IPS-18c (cell line): ENCODE measurements around the gene VKORC1L1.
A peak's percentile ranks its signal among the peaks of the same experiment; 100 is the strongest.
"Not testable (repeated sequence)": the region's sequence is repeated elsewhere in the genome, so short reads cannot be mapped to it uniquely, and the experiment has no call there.

Experiments used
- H3K4me3 ChIP-seq: 2 replicates; pipeline ENCODE4 v1.7.0; 2013; ENCODE audit warnings: low read depth, mild to moderate bottlenecking, low read length, moderate library complexity; ENCODE audit not compliant: insufficient read depth
- H3K9me3 ChIP-seq: one replicate; pipeline ENCODE4 v1.6.1; 2013; ENCODE audit warnings: mild to moderate bottlenecking, low read length, moderate library complexity; ENCODE audit not compliant: control insufficient read depth, insufficient read depth

The VKORC1L1 gene

DNA sequence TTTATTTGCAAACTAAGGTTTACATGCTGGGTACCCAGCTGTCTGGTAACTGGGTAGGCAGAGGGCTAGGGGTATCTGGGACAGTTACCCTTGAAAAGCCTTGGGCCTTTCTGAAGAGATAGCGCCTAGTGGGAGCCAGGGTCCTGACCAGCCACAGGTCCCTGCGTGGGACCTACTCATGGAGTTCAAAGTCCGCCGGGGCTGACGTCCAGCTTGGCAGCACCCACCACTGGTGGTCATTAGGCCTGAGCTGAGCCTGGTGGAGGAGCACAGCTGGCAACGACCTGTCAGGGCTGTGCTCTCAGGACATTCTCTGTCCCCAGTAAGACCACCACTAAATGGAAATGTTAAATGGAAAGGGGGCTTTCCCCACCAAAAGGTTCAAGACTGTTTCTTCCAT is 89.2 kb downstream of the VKORC1L1 start:
- H3K9me3 ChIP-seq = no peaks in the 10 kb centered on the region
- H3K4me3 ChIP-seq = no peak overlapping the region

DNA sequence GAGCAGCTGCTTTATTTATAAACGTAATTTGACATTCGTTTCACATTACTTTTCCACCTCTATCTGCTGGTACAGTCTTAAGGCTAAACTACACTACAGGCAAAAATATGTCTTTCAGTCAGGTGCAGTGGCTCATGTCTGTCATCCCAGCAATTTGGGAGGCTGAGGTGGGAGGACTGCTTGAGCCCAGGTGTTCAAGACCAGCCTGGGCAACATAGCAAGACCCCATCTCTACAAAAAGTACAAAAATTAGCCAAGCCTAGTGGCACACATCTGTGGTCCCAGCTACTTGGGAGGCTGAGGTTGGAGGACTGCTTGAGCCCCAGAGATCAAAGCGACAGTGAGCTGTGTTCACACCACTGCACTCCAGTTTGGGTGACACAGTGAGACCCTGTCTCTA is 91.8 kb downstream of the VKORC1L1 start:
- not testable (repeated sequence) for H3K4me3 ChIP-seq, H3K9me3 ChIP-seq

DNA sequence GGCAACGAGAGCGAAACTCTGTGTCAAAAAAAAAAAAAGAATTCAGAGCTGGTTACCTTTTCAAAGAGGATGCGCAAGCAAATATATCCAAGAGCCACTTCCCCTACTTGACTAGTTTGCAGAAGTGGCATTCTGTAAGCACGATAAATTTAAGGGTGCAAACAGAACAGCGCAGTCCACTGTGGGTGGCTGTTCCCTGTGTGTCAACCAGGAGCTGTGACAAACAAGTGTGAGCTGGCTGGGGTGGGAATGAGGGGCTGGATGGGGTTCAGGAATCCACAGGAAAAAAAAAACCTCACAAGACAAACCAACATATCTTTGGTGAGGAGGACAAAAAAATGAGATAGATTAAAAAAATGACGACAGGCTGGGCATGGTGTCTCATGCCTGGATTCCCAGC is 93.3 kb downstream of the VKORC1L1 start:
- Histone ChIP-seq H3K4me3 (no peak overlapping the region), H3K9me3 (no peaks in the 10 kb centered on the region)

DNA sequence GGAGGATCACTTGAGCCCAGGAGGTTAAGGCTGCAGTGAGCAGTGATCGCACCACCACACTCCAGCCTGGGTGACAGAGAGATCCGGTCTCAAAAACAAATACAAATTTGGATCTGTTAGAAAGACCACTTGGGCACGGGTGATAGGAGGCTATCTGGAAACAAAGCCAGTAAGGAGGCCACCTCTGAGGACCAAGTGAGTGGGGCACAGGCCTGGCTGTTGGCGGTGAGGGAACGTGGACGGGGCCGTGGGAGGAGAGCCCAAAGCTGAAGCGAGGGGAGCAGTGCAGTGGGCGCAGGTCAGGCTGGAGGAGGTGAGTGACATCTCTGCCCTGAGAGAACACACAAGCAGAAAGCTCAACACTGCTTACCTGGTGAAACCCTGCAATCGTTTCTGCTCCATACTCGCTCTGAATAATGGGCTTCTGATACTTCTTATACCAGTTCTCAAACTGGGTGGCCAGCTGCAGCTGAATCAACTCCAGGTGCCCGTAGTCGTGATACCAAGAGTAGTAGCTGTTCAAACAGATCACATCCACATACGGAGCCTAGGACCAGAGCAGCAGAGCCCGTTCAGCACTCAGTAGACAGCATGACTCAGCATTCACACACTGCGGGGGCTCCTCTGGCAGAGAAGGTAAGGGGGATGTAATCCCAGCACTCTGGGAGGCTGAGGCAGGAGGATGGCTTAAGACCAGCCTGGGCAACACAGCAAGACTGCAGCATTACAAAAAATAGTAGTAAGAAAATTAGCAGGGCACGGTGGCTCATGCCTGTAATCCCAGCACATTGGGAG is 94.7 kb downstream of the VKORC1L1 start:
- H3K9me3 ChIP-seq = peaks cover 3% of the 10 kb centered on the region

DNA sequence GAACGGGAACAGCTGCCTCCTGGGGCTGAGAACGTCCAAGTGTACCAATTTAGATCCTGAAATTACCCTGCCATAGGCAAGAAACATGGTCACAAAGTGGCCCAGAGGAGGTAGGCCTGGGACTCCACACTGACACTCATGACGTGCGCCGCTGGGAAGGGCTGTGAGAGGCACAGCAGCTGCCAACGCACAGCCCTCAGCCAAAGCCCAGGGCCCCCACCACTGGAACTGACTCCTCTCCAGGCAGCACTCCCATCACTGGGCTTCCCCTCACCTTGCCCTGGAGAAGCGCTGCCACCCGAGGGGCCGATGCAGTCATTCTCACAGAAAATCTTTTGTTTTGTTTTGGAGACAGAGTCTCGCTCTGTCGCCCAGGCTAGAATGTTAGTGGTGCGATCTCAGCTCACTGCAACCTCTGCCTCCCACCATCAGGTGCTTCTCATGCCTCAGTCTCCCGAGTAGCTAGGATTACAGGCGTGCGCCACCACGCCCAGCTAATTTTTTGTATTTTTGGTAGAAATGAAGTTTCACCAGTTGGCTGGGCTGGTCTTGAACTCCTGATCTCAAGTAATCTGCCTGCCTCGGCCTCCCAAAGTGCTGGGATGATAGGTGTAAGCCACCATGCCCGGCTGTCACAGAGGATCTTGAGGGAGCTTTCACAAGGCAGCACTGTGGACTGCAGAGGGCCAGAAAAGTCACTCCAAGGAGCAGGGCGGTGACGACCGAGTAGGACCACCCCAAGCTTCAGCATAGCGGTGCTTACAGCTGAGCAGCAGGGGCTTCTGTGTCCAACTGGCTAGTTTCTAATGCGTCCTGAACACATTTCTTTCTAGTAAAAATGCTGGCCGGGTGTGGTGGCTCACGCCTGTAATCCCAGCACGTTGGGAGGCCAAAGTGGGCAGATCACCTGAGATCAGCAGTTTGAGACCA is 95.6 kb downstream of the VKORC1L1 start:
- Histone ChIP-seq H3K4me3 (no peak overlapping the region), H3K9me3 (peaks cover 3% of the 10 kb centered on the region)

More for the DNA sequence above, 94.7 kb downstream of the VKORC1L1 start:
- no peak overlapping the region for H3K4me3 ChIP-seq

DNA sequence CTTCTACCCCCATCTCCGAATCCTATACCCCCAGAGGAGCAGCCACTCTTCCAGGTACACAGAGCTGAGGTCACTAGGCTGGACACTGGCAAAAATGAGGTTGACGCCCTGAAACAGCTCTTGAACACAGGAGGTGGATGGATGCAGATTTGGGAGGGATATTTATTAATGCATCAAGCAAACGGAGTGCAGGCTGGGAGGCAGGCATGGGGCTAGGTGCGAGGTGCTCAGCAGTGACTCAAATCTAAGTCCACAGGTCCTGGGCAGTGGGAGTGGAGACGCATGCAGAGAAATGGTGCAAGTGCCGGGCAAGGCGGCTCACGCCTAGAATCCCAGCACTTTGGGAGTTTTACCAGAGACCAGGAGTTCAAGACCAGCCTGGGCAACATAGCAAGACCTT is 98.1 kb downstream of the VKORC1L1 start:
- Histone ChIP-seq H3K9me3 (peaks cover 3% of the 10 kb centered on the region), H3K4me3 (no peak overlapping the region)

DNA sequence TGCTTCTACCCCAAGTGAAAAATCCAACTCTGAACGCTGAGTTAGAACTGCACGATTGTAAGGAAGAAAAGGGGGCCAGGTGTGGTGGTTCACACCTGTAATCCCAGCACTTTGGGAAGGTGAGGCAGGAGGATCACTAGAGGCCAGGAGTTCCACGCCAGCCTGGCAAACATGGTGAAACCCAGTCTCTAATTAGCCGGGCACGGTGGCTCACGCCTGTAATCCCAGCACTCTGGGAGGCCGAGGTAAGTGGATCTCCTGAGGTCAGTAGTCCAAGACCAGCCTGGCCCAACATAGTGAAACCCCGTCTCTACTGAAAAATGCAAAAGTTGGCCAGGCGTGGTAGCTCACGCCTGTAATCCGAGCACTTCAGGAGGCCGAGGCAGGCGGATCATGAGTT is 100.1 kb downstream of the VKORC1L1 start:
- Histone ChIP-seq H3K4me3 (no peak overlapping the region), H3K9me3 (peaks cover 3% of the 10 kb centered on the region)

DNA sequence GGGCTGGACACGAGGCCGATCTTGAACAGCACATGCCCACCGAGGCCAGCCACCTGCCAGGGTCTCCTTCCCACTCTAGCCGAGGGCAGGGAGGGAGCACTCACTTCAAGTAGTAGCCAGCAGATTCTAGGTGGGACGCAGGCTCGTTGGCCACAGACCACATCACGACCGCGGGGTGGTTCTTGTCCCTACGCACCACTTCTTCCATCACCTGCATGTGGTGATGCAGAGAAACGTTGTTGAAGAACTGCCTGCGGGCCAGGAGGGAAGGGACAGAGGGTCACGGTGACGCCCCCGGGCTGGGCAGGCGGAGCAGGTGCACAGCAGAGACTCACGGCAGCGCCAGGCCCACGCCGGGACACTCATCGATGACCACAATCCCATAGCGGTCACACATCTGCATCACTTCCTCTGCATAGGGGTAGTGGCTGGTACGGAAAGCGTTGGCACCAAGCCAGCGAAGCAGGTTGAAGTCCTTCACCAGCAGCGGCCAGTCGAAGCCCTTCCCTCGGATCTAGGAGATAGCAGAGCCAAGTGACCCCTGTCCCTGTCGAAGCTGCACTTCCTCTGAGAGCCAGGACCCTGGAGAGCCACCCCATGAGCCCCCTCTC is 101.4 kb downstream of the VKORC1L1 start:
- peaks cover 3% of the 10 kb centered on the region for H3K9me3 ChIP-seq
- no peak overlapping the region for H3K4me3 ChIP-seq

DNA sequence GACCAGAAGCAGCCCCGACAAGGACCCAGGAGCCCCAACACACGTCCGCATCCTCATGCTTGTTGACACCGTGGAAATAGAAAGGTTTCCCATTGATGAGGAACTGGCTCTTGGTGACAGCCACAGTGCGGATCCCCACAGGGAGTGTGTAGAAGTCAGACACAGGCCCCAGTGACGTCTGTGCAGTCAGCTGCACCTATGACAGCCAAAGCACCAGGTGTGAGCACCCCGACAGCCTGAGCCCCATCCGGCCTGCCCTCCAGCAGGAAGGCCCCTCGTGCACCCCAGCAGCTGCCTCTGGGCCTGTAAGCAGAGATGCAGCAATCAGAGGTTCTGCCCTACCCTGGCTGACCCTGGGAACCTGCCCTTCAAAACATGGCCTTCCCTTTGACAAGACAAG is 102.0 kb downstream of the VKORC1L1 start:
- H3K9me3 ChIP-seq = peaks cover 3% of the 10 kb centered on the region
- no peak overlapping the region for H3K4me3 ChIP-seq

DNA sequence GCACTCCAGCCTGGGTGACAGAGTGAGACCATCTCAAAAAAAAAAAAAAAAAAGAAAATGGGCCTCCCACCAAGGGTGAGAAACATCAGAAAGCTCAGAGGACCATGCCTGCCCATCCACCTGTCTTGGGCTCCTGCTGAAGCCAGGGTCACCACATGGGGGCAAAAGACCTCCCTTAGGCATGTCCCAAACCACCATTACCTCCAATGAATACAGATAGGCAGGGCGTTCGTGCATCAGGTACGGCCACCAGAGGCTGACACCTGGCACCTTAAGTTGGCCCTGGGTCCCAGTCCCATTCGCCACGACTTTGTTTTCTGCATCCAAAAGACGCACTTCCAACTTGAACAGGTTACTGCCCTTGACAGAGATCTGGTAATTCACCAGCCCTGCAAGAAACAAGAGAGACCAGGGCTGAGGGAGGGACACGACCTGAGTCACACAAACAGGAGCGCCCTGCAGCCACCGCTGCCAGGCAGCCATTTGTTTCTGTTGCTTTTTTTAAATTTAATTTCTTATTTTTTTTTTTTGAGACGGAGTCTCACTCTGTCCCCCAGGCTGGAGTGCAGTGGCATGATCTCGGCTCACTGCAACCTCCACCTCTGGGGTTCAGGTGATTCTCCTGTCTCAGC is 103.1 kb downstream of the VKORC1L1 start:
- H3K4me3 ChIP-seq = no peak overlapping the region
- peaks cover 3% of the 10 kb centered on the region for H3K9me3 ChIP-seq

DNA sequence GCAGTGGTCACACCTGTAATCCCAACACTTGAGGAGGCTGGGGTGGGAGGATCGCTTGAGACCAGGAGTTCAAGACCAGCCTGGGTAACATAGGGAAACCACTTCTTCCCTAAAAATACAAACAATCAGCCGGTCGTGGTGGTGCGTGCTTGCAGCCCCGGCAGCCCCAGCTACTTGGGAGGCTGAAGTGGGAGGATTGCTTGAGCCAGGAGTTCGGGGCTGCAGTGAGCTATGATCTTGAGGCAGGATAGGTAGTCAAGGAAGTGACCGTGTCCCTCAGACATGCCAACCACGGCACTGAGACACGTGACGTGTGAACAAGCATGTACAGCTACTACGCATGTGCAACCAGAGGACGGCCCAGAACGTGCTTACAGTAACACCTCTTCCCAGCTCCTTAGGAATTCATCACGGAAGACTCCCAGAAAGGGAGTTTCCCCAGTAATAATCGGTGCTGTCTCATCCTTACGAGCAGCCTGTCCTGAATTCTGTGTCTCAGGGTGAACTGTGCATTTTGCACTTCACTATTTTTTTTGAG is 103.9 kb downstream of the VKORC1L1 start:
- peaks cover under 1% of the 10 kb centered on the region for H3K9me3 ChIP-seq
- H3K4me3 ChIP-seq = no peak overlapping the region

DNA sequence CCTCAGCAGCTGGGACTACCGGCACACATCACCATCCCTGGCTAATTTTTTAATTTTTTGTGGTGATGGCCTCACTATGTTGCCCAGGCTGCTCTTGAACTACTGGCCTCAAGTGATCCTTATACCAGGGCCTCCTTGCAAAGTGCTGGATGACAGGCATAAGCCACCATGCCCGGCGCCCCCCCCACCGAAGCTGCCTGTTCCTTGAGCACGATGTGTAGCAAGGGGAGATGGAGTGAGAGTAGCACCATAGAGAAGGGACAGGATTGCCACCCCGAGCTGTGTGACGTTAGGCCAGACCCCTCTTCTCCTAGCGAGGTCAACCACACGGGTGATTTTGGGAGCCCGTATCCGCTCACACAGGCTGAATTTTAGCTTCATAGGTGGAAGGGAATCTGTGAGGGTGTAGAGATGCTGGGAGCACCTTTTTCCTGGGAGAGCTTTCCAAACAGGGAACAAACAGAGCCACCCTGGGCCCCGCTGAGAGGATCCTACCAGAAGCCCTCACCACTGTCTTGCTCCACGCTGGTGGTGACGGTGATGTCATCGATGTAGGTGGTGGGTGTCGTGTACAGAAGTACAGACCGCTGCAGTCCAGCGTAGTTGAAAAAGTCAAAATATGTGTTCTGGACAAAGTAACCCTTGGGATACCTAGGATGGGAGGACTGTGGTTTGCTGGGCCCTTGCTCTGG is 106.2 kb downstream of the VKORC1L1 start:
- H3K4me3 ChIP-seq = no peak overlapping the region
- peaks cover 3% of the 10 kb centered on the region for H3K9me3 ChIP-seq

DNA sequence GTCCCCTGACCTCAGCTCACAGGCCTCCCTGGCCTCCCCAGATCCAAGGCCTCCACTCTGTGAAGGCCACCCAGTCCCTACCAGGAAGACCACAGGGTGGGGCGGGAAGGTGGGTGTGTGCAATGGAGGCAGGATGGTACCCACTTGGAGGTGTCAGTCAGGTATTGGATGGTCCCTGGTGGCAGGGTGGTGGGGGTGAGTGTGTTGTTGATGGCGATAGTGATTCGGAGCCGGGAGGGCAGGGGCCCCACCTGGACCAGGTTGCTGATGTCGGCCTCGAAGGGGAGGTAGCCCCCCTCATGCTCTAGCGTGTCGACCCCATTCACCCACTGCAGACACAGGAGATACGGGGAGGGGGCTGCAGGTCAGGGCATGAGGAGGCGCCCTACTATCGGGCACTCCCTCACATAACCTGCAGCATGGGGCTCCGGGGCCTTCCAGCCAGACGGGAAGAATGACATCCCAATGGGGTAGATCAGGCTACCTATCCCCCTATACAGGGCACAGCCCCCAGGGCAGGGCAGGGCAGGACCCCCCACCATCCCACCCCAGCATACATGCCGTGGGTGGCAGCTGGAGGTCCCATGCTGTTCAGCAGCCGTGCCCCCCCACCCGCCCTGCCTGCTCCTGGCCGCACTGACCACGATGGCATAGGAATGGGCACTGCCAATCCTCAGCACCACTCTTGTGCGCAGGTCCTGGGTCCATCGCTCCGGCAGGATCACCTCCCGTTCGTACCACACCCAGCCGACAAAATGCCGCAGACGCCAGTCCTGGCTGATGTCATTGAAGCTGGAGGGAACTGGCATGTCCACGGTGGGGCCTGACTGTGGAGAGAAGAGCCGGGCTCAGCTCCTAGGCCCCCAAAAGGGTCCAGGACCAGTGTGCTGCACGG is 107.0 kb downstream of the VKORC1L1 start:
- H3K4me3 ChIP-seq = 0 out of 2 replicates have a peak overlapping the region, but pooled peaks have one; percentile 15
- peaks cover 3% of the 10 kb centered on the region for H3K9me3 ChIP-seq

DNA sequence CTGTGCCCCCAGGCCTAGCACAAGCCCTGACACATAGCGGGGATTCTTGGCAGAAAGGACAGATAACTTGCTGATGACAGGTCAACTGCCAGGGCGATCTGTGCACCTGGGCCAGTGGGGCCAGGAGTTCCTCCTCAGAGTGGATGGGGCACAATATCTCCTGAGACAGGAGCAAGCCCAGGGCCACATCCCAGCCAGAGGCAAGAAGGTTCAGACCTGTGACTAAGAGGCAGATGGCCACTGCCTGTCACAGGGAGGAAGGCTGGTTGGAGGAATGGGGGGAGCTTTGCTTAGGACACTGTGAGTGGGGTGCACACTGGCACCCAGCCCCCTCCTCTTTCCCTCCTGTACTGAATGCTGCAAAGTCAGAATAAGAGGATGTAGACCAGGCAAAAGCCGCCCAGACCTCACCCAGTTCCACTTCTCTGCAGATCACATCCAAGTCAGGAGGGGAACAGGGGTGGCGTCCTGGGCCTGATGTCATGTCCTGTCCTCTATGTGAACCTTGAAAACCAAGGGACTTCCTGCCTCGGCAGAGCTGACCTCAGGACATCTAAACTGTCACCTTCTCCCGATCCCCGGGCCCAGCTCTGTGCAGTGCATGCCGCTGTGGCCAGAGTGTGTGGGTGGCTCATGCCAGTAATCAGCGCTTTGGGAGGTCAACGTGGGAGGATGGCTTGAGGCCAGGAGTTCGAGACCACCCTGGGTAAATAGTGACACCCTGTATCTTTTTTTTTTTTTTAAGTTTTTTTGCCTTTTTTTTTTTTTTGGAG is 107.8 kb downstream of the VKORC1L1 start:
- Histone ChIP-seq H3K4me3 (peak overlapping the region; percentile 90; the same call in 1 of the 2 replicates), H3K9me3 (peaks cover 3% of the 10 kb centered on the region)
